NCI-H345 treated with DMSO at 0.1 percent for 48 hours (cell line): ENCODE data around the gene ZNF80.
"Not testable (repeated sequence)": the region's sequence is repeated elsewhere in the genome, so short reads cannot be mapped to it uniquely, and the experiment has no call there.

Experiments used
- DNase-seq: peaks from one replicate; lab custom pipeline; 2025; ENCODE audit not compliant: unreplicated experiment; lab: John Stamatoyannopoulos, UW

The ZNF80 gene

GRCh38 chr3:114237478-114237877, at the start of gene ZNF80:
ZNF80 (minus strand) TSS chr3:114237578; CDS start chr3:114237074, 504 bp downstream.
- DNase-seq: not testable (repeated sequence)

- no peak for DNase-seq
These were observed 48.9 kb upstream of the ZNF80 start for GRCh38 chr3:114286266-114286665.

- no peak for DNase-seq
These were observed 48.4 kb upstream of the ZNF80 start for GRCh38 chr3:114285648-114286230.

- no peak for DNase-seq
These were observed 47.3 kb upstream of the ZNF80 start for GRCh38 chr3:114284644-114285043.

GRCh38 chr3:114276856-114277255, 39.5 kb upstream of the ZNF80 start:
- DNase-seq: not testable (repeated sequence)

- no peak for DNase-seq
These were observed 37.6 kb upstream of the ZNF80 start for GRCh38 chr3:114274929-114275328.

GRCh38 chr3:114272271-114272670, 34.9 kb upstream of the ZNF80 start:
- no peak for DNase-seq

- DNase-seq: no peak
These were observed 32.6 kb upstream of the ZNF80 start for GRCh38 chr3:114270019-114270418.

- DNase-seq: no peak
These were observed 22.8 kb upstream of the ZNF80 start for GRCh38 chr3:114260152-114260551.

GRCh38 chr3:114259566-114259965, 22.2 kb upstream of the ZNF80 start:
- no peak for DNase-seq

GRCh38 chr3:114253505-114253904, 16.1 kb upstream of the ZNF80 start:
- DNase-seq: no peak

- DNase-seq: no peak
These were observed 15.6 kb upstream of the ZNF80 start for GRCh38 chr3:114252954-114253353.

GRCh38 chr3:114242947-114243346, 5.6 kb upstream of the ZNF80 start:
- no peak for DNase-seq

- no peak for DNase-seq
These were observed 3.9 kb upstream of the ZNF80 start for GRCh38 chr3:114241262-114241661.

GRCh38 chr3:114238146-114238785, 888 bp upstream of the ZNF80 start:
- DNase-seq: not testable (repeated sequence)

- DNase-seq: no peak
These were observed 1.9 kb downstream of the ZNF80 start for GRCh38 chr3:114235431-114235830.

- DNase-seq: no peak
These were observed 2.6 kb downstream of the ZNF80 start for GRCh38 chr3:114234745-114235144.

- DNase-seq: no peak
These were observed 5.8 kb downstream of the ZNF80 start for GRCh38 chr3:114231616-114232015.

GRCh38 chr3:114227076-114227475, 10.3 kb downstream of the ZNF80 start:
- DNase-seq: no peak

- DNase-seq: no peak
These were observed 11.1 kb downstream of the ZNF80 start for GRCh38 chr3:114226313-114226712.

- DNase-seq: no peak
These were observed 14.2 kb downstream of the ZNF80 start for GRCh38 chr3:114223143-114223542.

GRCh38 chr3:114221881-114222264, 15.5 kb downstream of the ZNF80 start:
- no peak for DNase-seq
